ENCODE data around the gene ICAM4.
A peak's percentile ranks its signal among the peaks of the same experiment; 100 is the strongest.

ICAM4 gene

GRCh38 chr19:10255358-10255757 lies 31.4 kb upstream of the ICAM4 start:
- Histone ChIP-seq H3K27ac (ENCODE audit: low read length) (no peak overlapping the region), H3K4me1 (ENCODE audit: insufficient read depth, low read length) (no peaks in the 10 kb centered on the region; the same call in 1 of the 2 replicates), H3K27me3 (ENCODE audit: insufficient read depth, low read length) (no peaks in the 10 kb centered on the region), H3K9me3 (ENCODE audit: insufficient read depth, low read depth, low read length) (no peaks in the 10 kb centered on the region), H3K36me3 (ENCODE audit: insufficient read depth, low read depth, low read length) (peaks cover 45% of the 10 kb centered on the region), H3K4me3 (ENCODE audit: low read length) (no peak overlapping the region), H3K9ac (ENCODE audit: low read depth, low read length) (no peak overlapping the region)

DNA sequence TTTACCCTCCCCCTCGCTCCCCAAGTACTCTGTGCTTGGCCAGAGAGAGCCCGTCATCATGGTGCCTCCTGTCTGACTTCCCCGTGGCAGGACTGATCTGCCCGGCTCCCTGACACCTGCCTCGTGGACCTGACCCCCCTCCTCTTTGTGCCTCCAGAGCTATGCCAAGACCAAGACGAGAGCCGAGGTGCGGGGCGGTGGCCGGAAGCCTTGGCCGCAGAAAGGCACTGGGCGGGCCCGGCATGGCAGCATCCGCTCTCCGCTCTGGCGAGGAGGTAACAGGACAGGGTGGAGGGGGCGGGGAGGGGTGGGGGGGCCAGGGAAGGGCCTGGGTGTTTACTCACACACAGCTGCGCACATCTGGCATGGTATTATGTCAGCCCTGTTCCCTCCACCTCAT lies 30.2 kb upstream of the ICAM4 start:
- no peaks in the 10 kb centered on the region for H3K27me3 ChIP-seq (ENCODE audit: insufficient read depth, low read length)
- no peaks in the 10 kb centered on the region for H3K9me3 ChIP-seq (ENCODE audit: insufficient read depth, low read depth, low read length)
- H3K36me3 ChIP-seq (ENCODE audit: insufficient read depth, low read depth, low read length): peaks cover 45% of the 10 kb centered on the region
- H3K4me3 ChIP-seq (ENCODE audit: low read length): no peak overlapping the region
- no peaks in the 10 kb centered on the region; the same call in 1 of the 2 replicates for H3K4me1 ChIP-seq (ENCODE audit: insufficient read depth, low read length)
- no peak overlapping the region for H3K9ac ChIP-seq (ENCODE audit: low read depth, low read length)
- no peak overlapping the region for H3K27ac ChIP-seq (ENCODE audit: low read length)

DNA sequence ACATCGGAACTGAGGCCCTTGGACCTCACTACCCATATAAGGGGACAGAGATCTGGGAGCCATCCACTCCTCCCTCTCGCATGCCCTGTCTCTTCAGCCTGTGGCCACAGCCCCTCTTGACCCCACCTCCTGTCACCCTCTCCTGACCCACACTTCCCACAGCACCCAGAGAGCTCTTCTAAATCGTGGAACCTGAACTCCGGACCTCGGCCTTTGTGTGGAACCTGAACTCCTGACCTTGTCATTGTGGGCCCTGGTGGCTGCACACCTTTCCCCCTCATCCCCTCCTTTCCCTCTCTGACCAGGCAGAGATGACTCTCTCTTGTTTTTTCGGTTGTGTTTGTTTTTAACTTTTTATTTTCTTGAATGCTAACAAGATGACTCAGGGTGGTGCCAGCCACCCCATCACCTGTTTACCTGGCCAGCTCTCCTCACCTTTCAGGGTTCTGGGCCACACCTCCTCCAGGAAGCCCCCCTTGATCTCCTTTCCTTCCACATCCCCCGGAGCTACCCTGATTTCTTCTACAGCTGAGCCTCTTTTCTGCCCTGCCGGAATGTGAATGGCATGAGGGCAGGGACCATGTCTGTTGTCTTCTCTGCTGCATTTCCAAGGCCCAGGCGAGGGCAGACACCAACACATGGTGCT lies 29.7 kb upstream of the ICAM4 start:
- no peak overlapping the region for H3K27ac ChIP-seq (ENCODE audit: low read length)
- H3K36me3 ChIP-seq (ENCODE audit: insufficient read depth, low read depth, low read length): peaks cover 45% of the 10 kb centered on the region
- H3K4me3 ChIP-seq (ENCODE audit: low read length): no peak overlapping the region
- no peaks in the 10 kb centered on the region for H3K27me3 ChIP-seq (ENCODE audit: insufficient read depth, low read length)
- H3K4me1 ChIP-seq (ENCODE audit: insufficient read depth, low read length): no peaks in the 10 kb centered on the region; the same call in 1 of the 2 replicates
- no peaks in the 10 kb centered on the region for H3K9me3 ChIP-seq (ENCODE audit: insufficient read depth, low read depth, low read length)
- no peak overlapping the region for H3K9ac ChIP-seq (ENCODE audit: low read depth, low read length)

DNA sequence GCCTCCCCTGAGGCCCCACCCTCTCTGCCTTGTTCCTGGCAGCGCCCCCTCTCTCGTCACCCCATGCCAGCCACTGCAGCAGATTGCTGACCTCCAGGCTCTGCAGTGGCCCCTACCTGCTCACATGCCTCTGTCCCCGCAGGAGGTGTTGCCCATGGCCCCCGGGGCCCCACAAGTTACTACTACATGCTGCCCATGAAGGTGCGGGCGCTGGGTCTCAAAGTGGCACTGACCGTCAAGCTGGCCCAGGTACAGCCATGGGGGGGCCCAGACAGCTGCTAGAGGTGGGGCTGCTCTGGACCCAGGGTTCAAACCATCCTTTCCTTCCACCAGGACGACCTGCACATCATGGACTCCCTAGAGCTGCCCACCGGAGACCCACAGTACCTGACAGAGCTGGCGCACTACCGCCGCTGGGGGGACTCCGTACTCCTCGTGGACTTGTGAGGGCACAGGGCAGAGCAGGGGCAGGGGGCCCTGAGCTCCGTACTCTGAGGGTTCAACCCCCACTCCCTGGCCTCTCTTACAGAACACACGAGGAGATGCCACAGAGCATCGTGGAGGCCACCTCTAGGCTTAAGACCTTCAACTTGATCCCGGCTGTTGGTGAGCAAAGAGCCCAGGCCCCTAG lies 28.6 kb upstream of the ICAM4 start:
- H3K27ac ChIP-seq (ENCODE audit: low read length): no peak overlapping the region
- H3K36me3 ChIP-seq (ENCODE audit: insufficient read depth, low read depth, low read length): peaks cover 45% of the 10 kb centered on the region
- no peaks in the 10 kb centered on the region for H3K27me3 ChIP-seq (ENCODE audit: insufficient read depth, low read length)
- H3K9me3 ChIP-seq (ENCODE audit: insufficient read depth, low read depth, low read length): no peaks in the 10 kb centered on the region
- H3K9ac ChIP-seq (ENCODE audit: low read depth, low read length): no peak overlapping the region
- H3K4me1 ChIP-seq (ENCODE audit: insufficient read depth, low read length): no peaks in the 10 kb centered on the region
- no peak overlapping the region for H3K4me3 ChIP-seq (ENCODE audit: low read length)

DNA sequence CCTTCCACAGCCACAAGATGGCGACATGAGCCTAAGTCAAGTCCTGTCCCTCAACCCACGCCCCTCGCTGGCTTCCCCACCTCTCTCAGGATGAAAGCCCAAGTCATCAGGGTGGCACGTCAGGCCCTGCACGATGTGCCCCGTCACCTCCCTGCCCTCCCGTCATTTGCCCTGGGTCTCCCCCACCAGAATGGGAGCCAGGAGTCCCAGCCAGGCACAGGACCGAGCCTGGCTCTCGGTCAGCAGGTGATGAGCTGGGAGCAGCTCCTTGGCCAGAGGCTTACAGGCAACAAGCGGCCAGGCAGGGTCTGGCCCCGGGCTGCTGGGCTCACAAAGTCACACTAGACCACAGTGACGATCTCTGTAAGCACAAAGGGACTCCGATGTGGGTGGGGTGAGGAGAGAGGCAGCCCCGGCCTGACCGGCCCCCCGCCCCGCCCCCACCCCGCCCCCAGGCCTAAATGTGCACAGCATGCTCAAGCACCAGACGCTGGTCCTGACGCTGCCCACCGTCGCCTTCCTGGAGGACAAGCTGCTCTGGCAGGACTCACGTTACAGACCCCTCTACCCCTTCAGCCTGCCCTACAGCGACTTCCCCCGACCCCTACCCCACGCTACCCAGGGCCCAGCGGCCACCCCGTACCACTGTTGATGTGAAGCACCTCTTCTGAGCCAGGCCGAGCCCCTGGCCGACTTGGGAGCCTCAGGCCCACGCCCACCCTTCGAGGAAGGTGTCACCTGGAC lies 27.4 kb upstream of the ICAM4 start:
- Histone ChIP-seq H3K9me3 (ENCODE audit: insufficient read depth, low read depth, low read length) (no peaks in the 10 kb centered on the region), H3K27me3 (ENCODE audit: insufficient read depth, low read length) (no peaks in the 10 kb centered on the region), H3K9ac (ENCODE audit: low read depth, low read length) (no peak overlapping the region), H3K4me1 (ENCODE audit: insufficient read depth, low read length) (no peaks in the 10 kb centered on the region), H3K36me3 (ENCODE audit: insufficient read depth, low read depth, low read length) (peaks cover 35% of the 10 kb centered on the region), H3K27ac (ENCODE audit: low read length) (no peak overlapping the region), H3K4me3 (ENCODE audit: low read length) (no peak overlapping the region)

DNA sequence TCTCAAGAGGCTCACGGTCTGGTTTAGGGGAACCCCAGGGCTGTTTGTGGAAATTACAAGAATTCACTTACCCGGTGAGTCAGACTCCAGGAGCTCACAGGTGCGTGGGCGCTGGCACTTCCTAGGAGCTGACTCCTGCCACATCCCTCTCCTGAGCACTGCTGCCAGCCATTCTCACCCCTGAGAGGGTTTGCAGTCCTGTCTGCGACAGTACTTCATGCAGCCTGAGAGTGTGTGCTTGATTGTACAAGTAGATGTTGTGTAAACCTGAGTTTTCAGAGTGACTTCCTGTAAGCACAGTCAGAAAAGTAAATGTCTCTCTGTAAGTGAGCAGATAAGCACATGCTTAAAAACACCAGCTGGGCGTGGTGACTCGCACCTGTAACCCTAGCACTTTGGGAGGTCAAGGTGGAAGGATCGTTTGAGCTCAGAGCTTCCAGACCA lies 26.6 kb upstream of the ICAM4 start:
- Histone ChIP-seq H3K9ac (ENCODE audit: low read depth, low read length) (no peak overlapping the region), H3K4me1 (ENCODE audit: insufficient read depth, low read length) (no peaks in the 10 kb centered on the region), H3K36me3 (ENCODE audit: insufficient read depth, low read depth, low read length) (peaks cover 27% of the 10 kb centered on the region), H3K9me3 (ENCODE audit: insufficient read depth, low read depth, low read length) (no peaks in the 10 kb centered on the region), H3K27ac (ENCODE audit: low read length) (no peak overlapping the region), H3K27me3 (ENCODE audit: insufficient read depth, low read length) (no peaks in the 10 kb centered on the region), H3K4me3 (ENCODE audit: low read length) (no peak overlapping the region)

GRCh38 chr19:10262771-10263170 lies 24.0 kb upstream of the ICAM4 start:
- Histone ChIP-seq H3K27me3 (ENCODE audit: insufficient read depth, low read length) (no peaks in the 10 kb centered on the region), H3K4me3 (ENCODE audit: low read length) (no peak overlapping the region), H3K27ac (ENCODE audit: low read length) (no peak overlapping the region), H3K36me3 (ENCODE audit: insufficient read depth, low read depth, low read length) (peaks cover 10% of the 10 kb centered on the region), H3K4me1 (ENCODE audit: insufficient read depth, low read length) (no peaks in the 10 kb centered on the region), H3K9ac (ENCODE audit: low read depth, low read length) (no peak overlapping the region), H3K9me3 (ENCODE audit: insufficient read depth, low read depth, low read length) (no peaks in the 10 kb centered on the region)

DNA sequence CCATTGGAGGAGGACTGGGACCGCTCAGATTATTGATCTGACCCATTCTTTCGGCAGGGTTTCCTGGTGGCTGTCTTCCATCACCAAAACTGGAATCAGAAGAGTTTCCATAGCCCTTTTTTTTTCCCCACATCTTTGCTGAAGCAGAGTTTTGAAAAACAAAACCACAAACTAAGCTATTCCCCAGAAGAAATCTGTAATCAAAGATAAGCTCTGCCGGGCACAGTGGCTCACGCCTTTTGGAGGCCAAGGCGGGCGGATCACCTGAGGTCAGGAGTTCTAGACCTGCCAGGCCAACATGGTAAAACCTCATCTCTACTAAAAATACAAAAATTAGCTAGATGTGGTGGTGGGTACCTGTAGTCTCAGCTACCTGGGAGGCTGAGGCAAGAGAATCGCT lies 20.0 kb upstream of the ICAM4 start:
- Histone ChIP-seq H3K27me3 (ENCODE audit: insufficient read depth, low read length) (peaks cover 29% of the 10 kb centered on the region), H3K4me1 (ENCODE audit: insufficient read depth, low read length) (no peaks in the 10 kb centered on the region; the same call in 1 of the 2 replicates), H3K27ac (ENCODE audit: low read length) (no peak overlapping the region), H3K4me3 (ENCODE audit: low read length) (no peak overlapping the region), H3K9ac (ENCODE audit: low read depth, low read length) (no peak overlapping the region), H3K36me3 (ENCODE audit: insufficient read depth, low read depth, low read length) (no peaks in the 10 kb centered on the region), H3K9me3 (ENCODE audit: insufficient read depth, low read depth, low read length) (no peaks in the 10 kb centered on the region)

GRCh38 chr19:10268071-10268470 lies 18.7 kb upstream of the ICAM4 start:
- Histone ChIP-seq H3K4me3 (ENCODE audit: low read length) (no peak overlapping the region), H3K27ac (ENCODE audit: low read length) (no peak overlapping the region), H3K9me3 (ENCODE audit: insufficient read depth, low read depth, low read length) (no peaks in the 10 kb centered on the region), H3K4me1 (ENCODE audit: insufficient read depth, low read length) (no peaks in the 10 kb centered on the region; the same call in 1 of the 2 replicates), H3K9ac (ENCODE audit: low read depth, low read length) (no peak overlapping the region), H3K27me3 (ENCODE audit: insufficient read depth, low read length) (peaks cover 43% of the 10 kb centered on the region), H3K36me3 (ENCODE audit: insufficient read depth, low read depth, low read length) (no peaks in the 10 kb centered on the region)

- H3K27me3 ChIP-seq (ENCODE audit: insufficient read depth, low read length): peaks cover 43% of the 10 kb centered on the region
- H3K9me3 ChIP-seq (ENCODE audit: insufficient read depth, low read depth, low read length): no peaks in the 10 kb centered on the region
- H3K36me3 ChIP-seq (ENCODE audit: insufficient read depth, low read depth, low read length): no peaks in the 10 kb centered on the region
- peak overlapping the region; percentile 68; the same call in 1 of the 2 replicates for H3K4me3 ChIP-seq (ENCODE audit: low read length)
- H3K4me1 ChIP-seq (ENCODE audit: insufficient read depth, low read length): no peaks in the 10 kb centered on the region; the same call in 1 of the 2 replicates
- no peak overlapping the region for H3K27ac ChIP-seq (ENCODE audit: low read length)
- no peak overlapping the region for H3K9ac ChIP-seq (ENCODE audit: low read depth, low read length)
Measured at GRCh38 chr19:10269333-10270179, 17.2 kb upstream of the ICAM4 start.

DNA sequence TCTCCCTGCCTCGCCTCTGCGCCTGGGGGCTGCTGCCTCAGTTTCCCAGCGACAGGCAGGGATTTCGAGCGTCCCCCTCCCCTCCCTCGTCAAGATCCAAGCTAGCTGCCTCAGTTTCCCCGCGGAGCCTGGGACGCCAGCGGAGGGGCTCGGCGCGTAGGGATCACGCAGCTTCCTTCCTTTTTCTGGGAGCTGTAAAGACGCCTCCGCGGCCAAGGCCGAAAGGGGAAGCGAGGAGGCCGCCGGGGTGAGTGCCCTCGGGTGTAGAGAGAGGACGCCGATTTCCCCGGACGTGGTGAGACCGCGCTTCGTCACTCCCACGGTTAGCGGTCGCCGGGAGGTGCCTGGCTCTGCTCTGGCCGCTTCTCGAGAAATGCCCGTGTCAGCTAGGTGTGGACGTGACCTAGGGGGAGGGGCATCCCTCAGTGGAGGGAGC lies 16.6 kb upstream of the ICAM4 start:
- H3K9ac ChIP-seq (ENCODE audit: low read depth, low read length): peak overlapping the region; percentile 32; the same call in 1 of the 2 replicates
- no peaks in the 10 kb centered on the region; the same call in 1 of the 2 replicates for H3K4me1 ChIP-seq (ENCODE audit: insufficient read depth, low read length)
- H3K9me3 ChIP-seq (ENCODE audit: insufficient read depth, low read depth, low read length): no peaks in the 10 kb centered on the region
- H3K27me3 ChIP-seq (ENCODE audit: insufficient read depth, low read length): peaks cover 43% of the 10 kb centered on the region
- no peaks in the 10 kb centered on the region for H3K36me3 ChIP-seq (ENCODE audit: insufficient read depth, low read depth, low read length)
- H3K4me3 ChIP-seq (ENCODE audit: low read length): peak overlapping the region; percentile 68
- no peak overlapping the region for H3K27ac ChIP-seq (ENCODE audit: low read length)

Measured in iPS-20b (cell line).